GM12878 (cell line): ENCODE measurements around the gene HES2.

ENCODE experiments used
- HDAC6 ChIP-seq: fragments of 200-600 bp; sonication (generic); IDR thresholded peaks from one replicate; pipeline ENCODE4 v1.8.0; 2017; ENCODE audit warnings: antibody characterized with exemption; ENCODE audit not compliant: unreplicated experiment
- JUND ChIP-seq: IDR thresholded peaks from 2 replicates; pipeline ENCODE4 v1.6.1; 2012; ENCODE audit warnings: low read depth, mild to moderate bottlenecking, low read length, improper control_type of control experiment, moderate library complexity
- NR2C2 ChIP-seq: IDR thresholded peaks from 2 replicates; pipeline ENCODE4 v1.6.1; 2011; ENCODE audit warnings: borderline replicate concordance, low read depth; ENCODE audit not compliant: control insufficient read depth, insufficient read length
- POLR2A ChIP-seq: IDR thresholded peaks from 2 replicates; pipeline ENCODE4 v1.6.1; 2011; ENCODE audit warnings: low read depth, mild to moderate bottlenecking, low read length
- RAD21 ChIP-seq: IDR thresholded peaks from 2 replicates; pipeline ENCODE4 v1.6.1; 2011; ENCODE audit warnings: mild to moderate bottlenecking, low read depth, low read length, moderate library complexity; ENCODE audit not compliant: insufficient read depth
- SMC3 ChIP-seq: IDR thresholded peaks from 2 replicates; pipeline ENCODE4 v1.6.1; 2011; ENCODE audit warnings: low read length, improper control_type of control experiment, borderline replicate concordance
- TF ChIP-seq, protein P1 (sequence below), 3 experiments: IDR thresholded peaks in 2 of 3; conservative IDR thresholded peaks in 1 of 3; 2 replicates each; pipeline ENCODE4 v1.5.1; 2011; ENCODE audit warnings: low read depth in 3 of 3, low read length in 3 of 3, mild to moderate bottlenecking in 3 of 3, control low read depth in 2 of 3, moderate library complexity in 2 of 3, inconsistent platforms in 1 of 3, mixed read lengths in 1 of 3; ENCODE audit not compliant: control insufficient read depth in 2 of 3, insufficient read depth in 1 of 3; ENCODE audit errors: extremely low read depth in 1 of 3
- TF ChIP-seq, protein P2 (sequence below): fragments of 450-650 bp; IDR thresholded peaks from 2 replicates; pipeline ENCODE4 v1.6.1; 2016; ENCODE audit warnings: mild to moderate bottlenecking

DNA sequence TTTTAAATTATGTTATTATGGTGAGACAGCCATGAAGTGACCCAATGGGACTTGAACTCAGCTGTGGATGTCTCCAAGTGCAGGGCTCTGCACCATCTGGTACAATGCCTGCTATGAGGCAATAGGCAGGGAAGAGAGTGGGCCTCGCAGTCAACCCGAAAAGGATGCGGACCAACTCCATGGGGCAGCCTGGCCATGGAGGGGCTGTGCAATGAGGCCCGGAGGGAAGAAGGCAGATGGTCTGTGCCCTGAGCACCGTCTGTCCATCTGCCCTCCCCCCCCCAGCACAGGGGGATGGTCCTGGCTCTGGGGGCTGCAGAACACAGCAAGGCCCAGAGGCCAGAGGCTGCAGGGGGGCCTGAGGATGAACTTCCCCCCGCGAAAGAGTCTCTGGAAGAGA lies 21.9 kb upstream of the HES2 start:
- no peak for TF ChIP-seq SMC3
- no peak for TF ChIP-seq JUND
- TF ChIP-seq, protein P1, sequence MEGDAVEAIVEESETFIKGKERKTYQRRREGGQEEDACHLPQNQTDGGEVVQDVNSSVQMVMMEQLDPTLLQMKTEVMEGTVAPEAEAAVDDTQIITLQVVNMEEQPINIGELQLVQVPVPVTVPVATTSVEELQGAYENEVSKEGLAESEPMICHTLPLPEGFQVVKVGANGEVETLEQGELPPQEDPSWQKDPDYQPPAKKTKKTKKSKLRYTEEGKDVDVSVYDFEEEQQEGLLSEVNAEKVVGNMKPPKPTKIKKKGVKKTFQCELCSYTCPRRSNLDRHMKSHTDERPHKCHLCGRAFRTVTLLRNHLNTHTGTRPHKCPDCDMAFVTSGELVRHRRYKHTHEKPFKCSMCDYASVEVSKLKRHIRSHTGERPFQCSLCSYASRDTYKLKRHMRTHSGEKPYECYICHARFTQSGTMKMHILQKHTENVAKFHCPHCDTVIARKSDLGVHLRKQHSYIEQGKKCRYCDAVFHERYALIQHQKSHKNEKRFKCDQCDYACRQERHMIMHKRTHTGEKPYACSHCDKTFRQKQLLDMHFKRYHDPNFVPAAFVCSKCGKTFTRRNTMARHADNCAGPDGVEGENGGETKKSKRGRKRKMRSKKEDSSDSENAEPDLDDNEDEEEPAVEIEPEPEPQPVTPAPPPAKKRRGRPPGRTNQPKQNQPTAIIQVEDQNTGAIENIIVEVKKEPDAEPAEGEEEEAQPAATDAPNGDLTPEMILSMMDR (IDR thresholded peaks at IDR 0.05 in 2 of 3, conservative IDR thresholded peaks at IDR 0.05 in 1 of 3; ENCODE audit: control insufficient read depth in 2 of 3, extremely low read depth in 1 of 3, insufficient read depth in 1 of 3, low read depth in 3 of 3, low read length in 3 of 3), result no peak
- TF ChIP-seq POLR2A, result no peak
- no peak for TF ChIP-seq HDAC6
- no peak for TF ChIP-seq NR2C2
- no peak for TF ChIP-seq RAD21
- TF ChIP-seq, protein P2, sequence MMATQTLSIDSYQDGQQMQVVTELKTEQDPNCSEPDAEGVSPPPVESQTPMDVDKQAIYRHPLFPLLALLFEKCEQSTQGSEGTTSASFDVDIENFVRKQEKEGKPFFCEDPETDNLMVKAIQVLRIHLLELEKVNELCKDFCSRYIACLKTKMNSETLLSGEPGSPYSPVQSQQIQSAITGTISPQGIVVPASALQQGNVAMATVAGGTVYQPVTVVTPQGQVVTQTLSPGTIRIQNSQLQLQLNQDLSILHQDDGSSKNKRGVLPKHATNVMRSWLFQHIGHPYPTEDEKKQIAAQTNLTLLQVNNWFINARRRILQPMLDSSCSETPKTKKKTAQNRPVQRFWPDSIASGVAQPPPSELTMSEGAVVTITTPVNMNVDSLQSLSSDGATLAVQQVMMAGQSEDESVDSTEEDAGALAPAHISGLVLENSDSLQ, result no peak
